Panc1 (cell line): Measurements from ENCODE around the gene CANT1. TPM values are rescaled to one million over a fixed set of nuclear protein-coding genes. Genes with fewer than 3 reads are reported as not detected.

Source experiments
- ATAC-seq: fragments of 200-7000 bp; cut with Tn5 transposase; 2 replicates; pipeline ENCODE4 v1.9.1; 2020; ENCODE audit warnings: mild to moderate bottlenecking, moderate library complexity
- BruUV-seq: library from RNA; stranded (reverse); fragments of 400-500 nt; replicated peaks from 2 replicates; lab custom pipeline; 2021; lab: Mats Ljungman, UMichigan
- CTCF ChIA-PET: fragments of 300-600 bp; sonication (Branson Sonifier 250); formaldehyde crosslinking; loops from one replicate; lab custom pipeline; 2022; ENCODE audit warnings: antibody characterized with exemption; lab: Charles Lee
- POLR2A ChIA-PET: fragments of 300-600 bp; sonication (Branson Sonifier 250); formaldehyde crosslinking; loops from one replicate; lab custom pipeline; 2022; ENCODE audit warnings: antibody characterized with exemption; lab: Charles Lee
- DNase-seq: peaks from one replicate; pipeline ENCODE4 v3.0.0-alpha.2; 2010; ENCODE audit warnings: low read depth, low spot score
- H3K27ac ChIP-seq: 2 replicates; pipeline ENCODE4 v1.5.1; 2011; ENCODE audit warnings: mild to moderate bottlenecking, low read length, inconsistent platforms
- H3K27me3 ChIP-seq: fragments of 200-500 bp; sonication (Bioruptor generic); 2 replicates; pipeline ENCODE4 v1.6.0; 2014; ENCODE audit warnings: low read length, inconsistent platforms; ENCODE audit not compliant: control insufficient read depth, insufficient read depth
- H3K36me3 ChIP-seq: fragments of 200-500 bp; sonication (Bioruptor generic); 2 replicates; pipeline ENCODE4 v1.5.1; 2014; ENCODE audit warnings: inconsistent platforms, mild to moderate bottlenecking, low read length, moderate library complexity; ENCODE audit not compliant: control insufficient read depth, insufficient read depth
- H3K4me1 ChIP-seq: 2 replicates; pipeline ENCODE4 v1.5.1; 2011; ENCODE audit warnings: inconsistent platforms, mild to moderate bottlenecking, low read length, moderate library complexity; ENCODE audit not compliant: control insufficient read depth, insufficient read depth
- H3K4me3 ChIP-seq, 2 experiments: 2 replicates each; pipeline ENCODE4 v1.5.1; 2011 to 2012; ENCODE audit warnings: low read depth in 2 of 2, low read length in 2 of 2, mild to moderate bottlenecking in 2 of 2, inconsistent platforms in 1 of 2, moderate library complexity in 1 of 2
- H3K9me3 ChIP-seq: fragments of 200-500 bp; sonication (Bioruptor generic); 2 replicates; pipeline ENCODE4 v1.5.1; 2014; ENCODE audit warnings: low read depth, mild to moderate bottlenecking, inconsistent platforms, low read length, moderate library complexity; ENCODE audit not compliant: control insufficient read depth, insufficient read depth
- CTCF ChIP-seq: fragments of 450-650 bp; IDR thresholded peaks from 2 replicates; pipeline ENCODE4 v1.5.1; 2017; ENCODE audit warnings: mild to moderate bottlenecking
- POLR2AphosphoS5 ChIP-seq: IDR thresholded peaks from 2 replicates; pipeline ENCODE4 v1.6.1; 2012; ENCODE audit warnings: mild to moderate bottlenecking, low read depth, low read length, moderate library complexity
- REST ChIP-seq, 2 experiments: IDR thresholded peaks; 2 replicates each; pipeline ENCODE4 v1.6.1; 2011 to 2012; ENCODE audit warnings: low read depth in 2 of 2, control low read depth in 1 of 2, low read length in 1 of 2, mild to moderate bottlenecking in 1 of 2, moderate library complexity in 1 of 2; ENCODE audit not compliant: insufficient read depth in 1 of 2
- SIN3A ChIP-seq: IDR thresholded peaks from 2 replicates; pipeline ENCODE4 v1.6.1; 2012; ENCODE audit warnings: low read depth, mild to moderate bottlenecking, low read length, moderate library complexity, borderline replicate concordance; ENCODE audit not compliant: insufficient read depth
- TCF7L2 ChIP-seq: IDR thresholded peaks from 2 replicates; pipeline ENCODE4 v1.6.1; 2011; ENCODE audit warnings: mild to moderate bottlenecking, low read depth, low read length, inconsistent platforms
- in situ Hi-C: cut with HindIII; loops from 2 replicates; pipeline ENCODE4 v1.10.0; 2016; ENCODE audit warnings: low sequenced_read_pairs, low pct_unique_long_range_greater_than_20kb
- intact Hi-C: fragments of 100-400 bp; cut with micrococcal nuclease; formaldehyde crosslinking; loops from one replicate; pipeline ENCODE4 v1.10.0; 2022; ENCODE audit not compliant: unreplicated experiment
- total RNA-seq: library from RNA; stranded (reverse); gene quantifications from one replicate; pipeline ENCODE4 v1.2.1, GENCODE V29; 2021; ENCODE audit not compliant: unreplicated experiment

The CANT1 gene
- total RNA-seq, 1 experiment from 2014 or later, result 160 TPM

GRCh38 chr17:78997231-78997741 lies 12.3 kb downstream of the CANT1 start:
- Histone ChIP-seq H3K36me3 (peaks cover 12% of the 10 kb centered on the region), H3K27ac (no peak overlapping the region), H3K4me3 (no peak overlapping the region), H3K27me3 (no peaks in the 10 kb centered on the region), H3K4me1 (no peaks in the 10 kb centered on the region), H3K9me3 (no peaks in the 10 kb centered on the region)
- no peak for TF ChIP-seq TCF7L2
- TF ChIP-seq REST (IDR thresholded peaks at IDR 0.05; ENCODE audit: insufficient read depth in 1 of 2, low read depth in 2 of 2, low read length in 1 of 2), result no peak
- TF ChIP-seq POLR2AphosphoS5, result no peak
- no peak for TF ChIP-seq CTCF
- no peak for TF ChIP-seq SIN3A
- ATAC-seq (no peak), DNase-seq (no peak)
- BruUV-seq, result no TSS peak
- intact Hi-C loops, result no loop called here
- in situ Hi-C loops, result no loop called here
- ChIA-PET POLR2A (interaction anchor here (0.7 kb wide), 1 partner anchor 771 kb away, joined by 3 read pairs; no protein-coding TSS in a partner anchor), CTCF (no interaction called here)

GRCh38 chr17:78996781-78997201 lies 12.8 kb downstream of the CANT1 start:
- DNase-seq (no peak), ATAC-seq (no peak)
- Histone ChIP-seq H3K4me1 (no peaks in the 10 kb centered on the region), H3K4me3 (no peak overlapping the region), H3K36me3 (peaks cover 12% of the 10 kb centered on the region), H3K27ac (no peak overlapping the region), H3K27me3 (no peaks in the 10 kb centered on the region), H3K9me3 (no peaks in the 10 kb centered on the region)
- BruUV-seq, result no TSS peak
- intact Hi-C loops, result no loop called here
- ChIA-PET CTCF (no interaction called here), POLR2A (interaction anchor here (0.7 kb wide), 1 partner anchor 770 kb away, joined by 3 read pairs; no protein-coding TSS in a partner anchor)
- TF ChIP-seq POLR2AphosphoS5 (no peak), CTCF (no peak), TCF7L2 (no peak), SIN3A (no peak), REST (IDR thresholded peaks at IDR 0.05; ENCODE audit: insufficient read depth in 1 of 2, low read depth in 2 of 2, low read length in 1 of 2) (no peak)
- in situ Hi-C loops, result no loop called here
